ENCODE measurements around the gene MRPL33.
"Not testable (repeated sequence)": the region's sequence is repeated elsewhere in the genome, so short reads cannot be mapped to it uniquely, and the experiment has no call there.

MRPL33 gene

DNA sequence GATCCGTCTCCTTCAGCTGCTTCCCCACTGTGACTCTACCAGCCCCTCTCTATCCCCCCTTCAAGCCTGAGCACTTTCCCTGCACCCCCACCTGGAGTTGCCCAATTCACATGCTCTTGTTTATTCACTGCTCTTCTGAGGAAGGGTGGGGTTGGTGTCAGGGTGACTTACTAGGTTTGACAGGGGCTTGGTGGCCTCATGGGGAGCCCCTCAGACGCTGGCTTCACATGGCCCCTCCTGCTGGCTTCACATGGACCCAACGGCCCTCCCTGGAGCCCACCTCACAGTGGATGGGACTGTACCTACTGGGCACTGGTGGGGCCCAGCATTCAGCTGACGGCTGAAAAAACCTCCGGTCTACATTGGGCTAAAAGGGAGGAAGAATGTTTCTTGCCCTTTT is 16.7 kb upstream of the MRPL33 start:
- Mint-ChIP-seq H3K4me1 (no peaks in the 10 kb centered on the region), H3K36me3 (no peaks in the 10 kb centered on the region), H3K9me3 (no peaks in the 10 kb centered on the region), H3K27ac (peak overlapping the region; percentile 54), H3K4me3 (no peak overlapping the region)
- DNase-seq (ENCODE audit: low spot score in 2 of 2) (no peak), ATAC-seq (no peak)

DNA sequence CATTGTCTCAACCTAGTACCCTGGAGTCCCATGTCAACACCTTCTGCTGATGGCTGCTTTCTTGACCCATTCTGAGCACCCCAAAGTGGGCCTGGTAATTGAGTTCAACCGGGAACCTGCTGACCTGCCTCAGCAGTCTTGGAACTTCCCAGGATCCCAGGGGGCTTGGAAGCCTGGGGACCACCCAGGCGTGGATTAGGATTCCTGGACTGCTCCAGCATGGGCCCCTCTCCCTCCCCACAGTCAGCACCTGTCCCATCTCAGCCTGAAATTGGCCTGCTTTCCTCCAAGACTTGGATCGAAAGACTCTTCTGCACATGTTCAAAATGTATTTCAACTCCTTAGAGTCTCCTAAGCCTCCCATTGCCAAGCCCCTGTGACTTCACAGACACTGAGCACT is 15.4 kb upstream of the MRPL33 start:
- H3K9me3 Mint-ChIP-seq: no peaks in the 10 kb centered on the region
- no peak overlapping the region for H3K27ac Mint-ChIP-seq
- no peaks in the 10 kb centered on the region for H3K4me1 Mint-ChIP-seq
- ATAC-seq (no peak), DNase-seq (ENCODE audit: low spot score in 2 of 2) (no peak)
- no peak overlapping the region for H3K4me3 Mint-ChIP-seq
- no peaks in the 10 kb centered on the region for H3K36me3 Mint-ChIP-seq

DNA sequence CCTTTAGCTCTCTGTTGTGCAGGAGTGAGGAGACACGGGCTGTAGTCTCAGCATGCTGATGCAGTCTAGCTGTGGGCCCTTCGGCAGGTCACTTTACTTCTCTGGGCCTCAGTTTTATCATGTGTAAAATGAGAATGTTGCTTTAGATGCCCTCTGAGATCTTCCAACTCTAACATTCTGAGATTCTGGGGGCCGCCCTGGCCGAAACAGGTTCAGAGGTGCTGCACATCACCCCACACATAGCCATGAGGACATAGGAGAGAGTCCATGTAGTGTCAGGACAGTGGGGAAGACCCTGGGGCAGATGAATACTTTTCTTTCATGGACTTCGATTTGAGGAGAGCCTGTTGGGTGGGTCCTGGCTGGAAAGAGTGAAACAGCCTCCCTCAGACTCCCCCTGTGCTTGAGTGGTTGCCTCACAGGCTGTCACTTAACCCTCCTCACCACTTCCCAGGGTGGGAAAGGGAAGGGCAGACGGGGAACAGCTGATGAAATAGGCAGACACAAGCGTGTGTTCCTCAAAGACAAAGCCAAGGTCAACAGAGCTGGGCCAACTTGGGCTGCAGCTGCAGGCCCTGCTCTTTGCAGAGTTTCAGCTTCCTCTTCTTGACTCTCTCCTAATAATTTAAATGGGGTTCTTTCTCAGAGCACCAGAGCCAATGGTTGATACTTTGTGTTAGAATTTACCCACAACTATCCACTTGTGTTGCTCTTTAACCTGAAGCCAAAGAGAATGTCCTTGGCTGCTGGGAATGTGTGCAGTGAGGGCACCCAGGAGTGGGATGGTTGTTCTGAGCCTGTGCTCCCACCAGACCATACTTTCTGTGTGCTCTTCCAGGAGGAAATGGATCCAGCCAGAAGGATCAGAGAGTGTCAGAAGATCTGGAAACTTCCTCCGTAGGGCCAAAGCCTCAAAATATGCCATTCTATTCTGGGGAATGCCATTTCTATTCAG is 14.7 kb upstream of the MRPL33 start:
- ATAC-seq: no peak
- H3K9me3 Mint-ChIP-seq: no peaks in the 10 kb centered on the region
- DNase-seq (ENCODE audit: low spot score in 2 of 2): no peak
- H3K4me1 Mint-ChIP-seq: peaks cover 5% of the 10 kb centered on the region
- H3K27ac Mint-ChIP-seq: no peak overlapping the region
- no peaks in the 10 kb centered on the region for H3K36me3 Mint-ChIP-seq
- H3K4me3 Mint-ChIP-seq: no peak overlapping the region

DNA sequence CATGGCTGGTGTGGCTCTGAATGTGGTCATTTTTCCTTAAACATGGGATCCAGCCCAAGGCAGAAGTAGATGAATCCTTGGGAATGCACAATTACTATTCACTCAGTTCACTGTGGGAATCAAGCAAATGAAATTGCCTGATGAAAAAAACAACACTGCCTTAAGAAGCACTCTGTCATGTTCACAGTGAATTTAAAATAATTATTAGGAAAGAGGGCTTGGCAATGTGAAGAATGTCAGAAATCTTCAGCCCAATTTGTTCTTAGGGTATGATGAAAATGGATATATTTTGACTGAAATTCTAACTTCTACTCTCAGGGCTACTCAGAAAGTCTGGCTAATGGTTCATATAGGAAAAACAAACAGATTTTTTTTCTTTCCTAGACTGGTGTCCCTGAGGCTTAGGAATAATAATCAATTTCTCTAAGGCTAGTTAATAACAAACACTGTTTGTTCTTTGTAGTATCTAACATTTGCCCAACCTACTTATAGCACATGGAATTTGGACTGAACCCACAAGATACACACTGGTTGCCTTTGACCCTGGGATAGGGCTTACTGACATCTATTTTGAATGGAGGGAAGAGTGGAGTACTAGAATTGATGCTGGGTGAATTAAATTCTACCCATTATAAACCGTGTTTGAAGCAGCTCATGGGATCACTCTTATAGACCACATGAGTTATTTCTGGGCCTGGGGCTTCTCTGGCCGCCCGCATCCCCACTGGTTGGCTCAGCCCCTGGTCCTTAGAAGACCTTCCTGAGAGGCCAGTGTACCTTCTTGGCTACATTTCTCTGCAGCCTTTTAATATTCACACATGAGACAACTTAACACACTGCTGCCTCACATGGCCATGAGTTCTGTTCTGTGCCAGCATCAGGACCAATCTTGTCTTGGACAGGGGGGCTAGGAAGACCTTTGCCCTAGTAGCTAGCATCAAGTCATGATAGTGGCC is 8.3 kb upstream of the MRPL33 start:
- no peaks in the 10 kb centered on the region for H3K9me3 Mint-ChIP-seq
- H3K27ac Mint-ChIP-seq: no peak overlapping the region

DNA sequence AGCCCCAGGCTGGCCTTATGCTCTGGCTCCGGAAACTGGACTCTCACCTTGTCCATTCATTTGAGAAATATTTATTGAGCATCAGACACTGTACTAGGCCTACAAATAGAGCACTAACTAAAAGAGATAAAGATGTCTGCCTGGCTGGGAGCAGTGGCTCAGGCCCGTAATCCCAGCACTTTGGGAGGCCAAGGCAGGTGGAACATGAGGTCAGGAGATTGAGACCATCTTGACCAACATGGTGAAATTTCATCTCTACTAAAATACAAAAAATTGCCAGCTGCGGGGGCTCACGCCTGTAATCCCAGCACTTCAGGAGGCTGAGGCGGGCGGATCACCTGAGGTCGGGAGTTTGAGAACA is 7.6 kb upstream of the MRPL33 start:
- DNase-seq (ENCODE audit: low spot score in 2 of 2): no peak
- Mint-ChIP-seq H3K4me1 (peaks cover 17% of the 10 kb centered on the region), H3K36me3 (no peaks in the 10 kb centered on the region), H3K4me3 (no peak overlapping the region), H3K9me3 (no peaks in the 10 kb centered on the region), H3K27ac (no peak overlapping the region)
- ATAC-seq: no peak

More for the DNA sequence above, 8.3 kb upstream of the MRPL33 start:
- Mint-ChIP-seq H3K36me3 (no peaks in the 10 kb centered on the region), H3K4me3 (no peak overlapping the region), H3K4me1 (peaks cover 17% of the 10 kb centered on the region)
- DNase-seq (ENCODE audit: low spot score in 2 of 2): no peak
- ATAC-seq: no peak

DNA sequence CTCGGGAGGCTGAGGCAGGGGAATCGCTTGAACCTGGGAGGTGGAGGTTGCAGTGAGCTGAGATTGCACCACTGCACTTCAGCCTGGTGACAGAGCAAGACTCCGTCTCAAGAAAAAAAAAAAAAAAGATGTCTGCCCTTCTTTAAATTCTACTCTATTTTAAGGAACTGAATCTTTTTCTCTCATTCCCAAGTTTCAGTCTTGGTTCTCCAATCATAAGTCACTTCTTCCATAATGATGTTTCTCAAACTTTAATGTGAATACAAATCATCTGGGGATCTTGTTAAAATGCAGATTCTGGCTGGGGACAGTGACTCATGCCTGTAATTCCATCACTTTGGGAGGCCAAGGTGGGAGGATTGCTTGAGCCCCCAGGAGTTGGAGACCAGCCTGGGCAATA is 7.0 kb upstream of the MRPL33 start:
- not testable (repeated sequence) for H3K27ac Mint-ChIP-seq; H3K4me3 Mint-ChIP-seq; H3K36me3 Mint-ChIP-seq; H3K9me3 Mint-ChIP-seq; ATAC-seq; DNase-seq (ENCODE audit: low spot score in 2 of 2)
- peaks cover 17% of the 10 kb centered on the region for H3K4me1 Mint-ChIP-seq

DNA sequence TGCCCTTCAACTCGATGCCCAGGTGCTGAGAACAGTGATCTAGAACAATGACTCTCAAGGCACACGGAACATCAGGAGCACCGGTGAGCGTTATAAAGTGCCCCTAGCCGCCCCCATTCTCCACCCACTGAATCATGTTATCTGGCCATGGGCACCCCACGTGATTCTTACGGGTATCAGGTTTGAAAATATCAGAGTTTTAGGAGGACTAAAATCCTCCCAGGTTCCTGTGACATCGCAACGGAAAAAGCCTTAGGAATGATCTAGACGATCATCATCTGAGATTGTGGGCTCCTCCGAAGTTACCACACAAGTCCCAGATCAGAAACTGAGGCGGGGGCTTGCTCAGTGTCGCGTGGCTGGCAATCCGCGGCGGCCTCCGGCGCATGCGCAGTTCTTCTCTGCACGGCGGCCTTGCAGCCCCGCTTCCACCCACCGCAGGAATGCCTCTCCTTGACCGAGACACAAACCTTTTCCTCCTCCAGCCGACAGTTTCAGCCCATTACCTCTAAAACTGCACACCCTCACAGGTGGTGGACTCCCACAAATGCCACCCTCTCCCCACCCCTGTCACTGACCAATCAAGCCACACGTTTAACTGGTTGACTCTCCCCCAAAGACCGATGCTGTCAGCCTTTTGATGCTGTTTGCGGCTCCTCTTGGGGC is 5.8 kb upstream of the MRPL33 start:
- ATAC-seq: peak; percentile 37
- no peaks in the 10 kb centered on the region for H3K36me3 Mint-ChIP-seq
- H3K4me1 Mint-ChIP-seq: peaks cover 17% of the 10 kb centered on the region
- peak overlapping the region; percentile 32 for H3K27ac Mint-ChIP-seq
- DNase-seq (ENCODE audit: low spot score in 2 of 2): peak in 1 of 2 donors; percentile 68
- no peaks in the 10 kb centered on the region for H3K9me3 Mint-ChIP-seq
- H3K4me3 Mint-ChIP-seq: peak overlapping the region; percentile 40

DNA sequence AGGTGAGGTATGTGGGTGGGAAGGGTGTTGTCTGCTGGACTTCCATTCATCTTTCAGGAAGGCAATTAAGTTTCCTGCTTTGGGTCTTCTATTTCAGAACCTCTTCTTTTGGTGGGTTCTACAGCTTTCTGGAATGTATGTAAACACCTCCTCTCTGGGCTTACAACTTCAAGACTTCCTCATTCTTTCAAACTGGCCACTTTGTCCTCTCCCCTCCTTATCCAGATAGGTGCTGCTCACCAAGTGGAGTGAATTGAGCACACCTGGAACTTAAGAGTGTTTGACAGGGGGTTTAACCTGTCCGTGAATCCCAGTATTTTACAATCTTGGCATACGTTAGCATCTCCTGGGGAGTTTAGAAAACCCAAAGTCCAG is 5.2 kb upstream of the MRPL33 start:
- Mint-ChIP-seq H3K9me3 (no peaks in the 10 kb centered on the region), H3K36me3 (peaks cover 2% of the 10 kb centered on the region), H3K4me3 (peak overlapping the region; percentile 40), H3K27ac (peak overlapping the region; percentile 32), H3K4me1 (peaks cover 21% of the 10 kb centered on the region)
- ATAC-seq: no peak
- no peak for DNase-seq (ENCODE audit: low spot score in 2 of 2)

DNA sequence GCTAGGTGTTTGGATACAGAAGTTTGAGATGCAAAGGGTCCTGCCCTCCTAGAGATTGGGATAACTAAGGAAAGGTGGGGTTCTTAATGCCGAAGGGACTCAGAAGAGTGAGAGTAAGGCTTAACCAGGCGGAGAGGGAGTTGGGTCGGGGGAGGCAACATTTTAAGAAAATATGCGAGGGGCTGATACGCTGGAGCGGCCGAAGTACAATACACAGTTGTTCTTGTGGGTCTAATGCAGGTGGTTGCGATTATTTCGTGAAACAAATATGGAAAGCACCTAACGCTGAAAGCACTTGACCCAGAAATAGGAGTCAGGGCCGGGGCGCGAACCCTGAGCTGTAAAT is 344 bp upstream of the MRPL33 start:
- ATAC-seq (peak; percentile 20), DNase-seq (ENCODE audit: low spot score in 2 of 2) (no peak)
- H3K27ac Mint-ChIP-seq: peak overlapping the region; percentile 97
- H3K4me1 Mint-ChIP-seq: peaks cover 48% of the 10 kb centered on the region
- peaks cover 36% of the 10 kb centered on the region for H3K36me3 Mint-ChIP-seq
- peak overlapping the region; percentile 98 for H3K4me3 Mint-ChIP-seq
- H3K9me3 Mint-ChIP-seq: no peaks in the 10 kb centered on the region

DNA sequence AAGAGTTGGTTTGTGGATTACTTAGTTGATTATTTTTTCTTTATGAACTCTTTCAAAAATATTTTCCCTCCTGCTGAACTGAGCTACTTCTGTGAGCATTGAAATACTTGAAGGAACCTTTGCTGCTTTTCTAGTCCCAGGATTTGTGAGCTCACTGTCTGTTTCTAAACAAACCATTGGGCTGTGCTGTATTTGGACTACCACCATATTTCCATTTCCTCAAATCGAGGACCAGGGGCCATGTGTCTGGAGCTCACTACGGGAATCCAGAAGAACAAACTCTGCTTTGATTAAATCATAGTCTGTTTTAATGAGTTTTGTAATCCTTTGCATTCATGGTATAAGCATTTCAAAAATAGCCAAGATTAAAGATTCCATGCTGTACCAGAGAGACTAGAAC is 1.3 kb downstream of the MRPL33 start:
- peak overlapping the region; percentile 97 for H3K27ac Mint-ChIP-seq
- H3K9me3 Mint-ChIP-seq: no peaks in the 10 kb centered on the region
- H3K4me1 Mint-ChIP-seq: peaks cover 48% of the 10 kb centered on the region
- DNase-seq (ENCODE audit: low spot score in 2 of 2) (no peak), ATAC-seq (no peak)
- H3K4me3 Mint-ChIP-seq: peak overlapping the region; percentile 98
- peaks cover 52% of the 10 kb centered on the region for H3K36me3 Mint-ChIP-seq

DNA sequence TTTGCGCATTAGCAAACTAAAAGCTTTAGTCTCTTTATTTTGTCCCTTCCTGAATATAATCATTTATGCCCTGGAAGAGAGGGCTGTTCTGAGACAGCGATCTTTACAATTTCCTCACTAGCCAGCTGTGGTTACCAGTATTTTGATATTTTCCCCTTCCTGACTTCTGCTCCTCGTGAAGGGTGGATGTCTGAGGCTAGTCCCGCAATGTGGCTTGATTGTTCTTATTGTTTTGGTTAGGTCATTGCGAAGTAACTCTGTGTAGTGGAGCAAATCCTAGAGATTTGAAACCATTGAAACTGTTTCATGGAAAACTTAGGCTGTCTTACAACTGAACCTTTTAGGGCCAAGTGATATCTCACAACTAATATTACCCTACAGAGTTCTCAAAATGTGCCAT is 2.4 kb downstream of the MRPL33 start:
- no peak overlapping the region for H3K27ac Mint-ChIP-seq
- H3K36me3 Mint-ChIP-seq: peaks cover 63% of the 10 kb centered on the region
- peak overlapping the region; percentile 98 for H3K4me3 Mint-ChIP-seq
- H3K4me1 Mint-ChIP-seq: peaks cover 55% of the 10 kb centered on the region
- DNase-seq (ENCODE audit: low spot score in 2 of 2) (no peak), ATAC-seq (no peak)
- no peaks in the 10 kb centered on the region for H3K9me3 Mint-ChIP-seq

DNA sequence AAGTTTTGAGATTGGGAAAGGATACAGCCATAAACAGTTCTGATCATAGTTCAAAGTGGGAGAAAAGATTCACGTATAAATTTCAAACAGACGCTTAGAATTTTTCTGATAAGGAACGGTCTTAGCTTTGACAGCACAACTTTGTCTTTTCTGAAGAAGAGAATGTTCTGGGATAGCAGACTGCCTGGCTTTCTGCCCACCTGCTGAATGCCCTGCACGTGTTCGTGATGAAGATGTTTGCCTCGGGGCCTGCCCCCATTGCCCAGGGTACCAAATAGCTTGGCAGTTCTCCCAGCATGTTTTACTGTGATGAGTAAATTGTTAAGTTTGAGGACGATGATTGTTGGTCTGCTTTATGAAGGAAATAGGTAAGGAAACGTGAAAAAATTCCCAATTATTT is 4.6 kb downstream of the MRPL33 start:
- no peak overlapping the region for H3K4me3 Mint-ChIP-seq
- peak overlapping the region; percentile 81 for H3K27ac Mint-ChIP-seq

DNA sequence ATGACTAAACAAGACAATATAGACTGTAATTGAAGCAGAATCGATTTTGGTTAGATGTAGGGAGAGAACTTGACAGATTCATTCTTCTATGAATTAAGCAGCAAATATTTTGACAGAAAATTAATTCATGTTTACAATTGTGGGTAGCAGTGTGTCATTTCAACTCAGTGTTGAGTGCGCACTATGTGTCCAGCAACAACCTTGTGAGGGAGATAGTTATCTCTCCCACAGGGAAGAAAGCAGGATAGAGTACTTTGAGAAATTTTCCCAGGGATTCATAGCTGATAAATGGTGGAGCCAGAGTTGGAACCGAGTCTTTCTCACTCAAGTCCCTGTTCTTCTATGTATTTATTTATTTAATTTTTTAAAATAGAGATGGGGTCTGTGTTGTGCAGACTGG is 5.2 kb downstream of the MRPL33 start:
- Mint-ChIP-seq H3K27ac (peak overlapping the region; percentile 81), H3K4me3 (no peak overlapping the region), H3K4me1 (peaks cover 46% of the 10 kb centered on the region), H3K9me3 (no peaks in the 10 kb centered on the region), H3K36me3 (peaks cover 80% of the 10 kb centered on the region)
- no peak for DNase-seq (ENCODE audit: low spot score in 2 of 2)
- ATAC-seq: no peak

More for the DNA sequence above, 4.6 kb downstream of the MRPL33 start:
- Mint-ChIP-seq H3K36me3 (peaks cover 85% of the 10 kb centered on the region), H3K4me1 (peaks cover 52% of the 10 kb centered on the region), H3K9me3 (no peaks in the 10 kb centered on the region)
- ATAC-seq (no peak), DNase-seq (ENCODE audit: low spot score in 2 of 2) (no peak)

DNA sequence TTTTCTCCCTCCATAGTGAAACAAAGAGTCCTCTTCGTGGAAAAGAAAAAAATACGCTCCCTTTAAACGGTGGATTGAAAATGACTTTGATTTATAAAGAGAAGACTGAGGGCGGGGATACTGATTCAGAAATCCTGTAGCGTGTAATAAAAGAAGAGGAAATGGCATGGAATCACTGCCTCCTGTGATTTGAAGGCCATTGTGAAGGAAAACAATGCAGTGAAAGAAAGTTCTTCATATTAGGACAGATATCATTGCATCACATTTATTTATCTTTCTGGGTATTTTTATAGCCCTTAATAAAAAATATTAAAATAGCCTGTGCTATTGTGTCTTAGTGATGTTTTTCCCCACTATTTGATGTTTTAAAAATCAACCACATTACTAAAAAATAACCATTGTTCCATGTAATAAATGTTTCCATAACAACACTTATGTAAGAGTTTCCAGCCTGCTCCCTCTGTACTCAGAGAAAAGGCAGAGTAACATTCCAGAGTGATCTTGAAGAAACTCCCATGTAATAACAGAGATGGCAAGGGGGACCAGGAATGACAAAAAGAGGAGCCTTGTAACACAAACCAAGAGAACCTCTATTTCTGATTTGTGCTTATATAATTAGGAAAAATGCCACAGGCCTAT is 8.0 kb downstream of the MRPL33 start:
- Mint-ChIP-seq H3K4me3 (no peak overlapping the region), H3K4me1 (peaks cover 21% of the 10 kb centered on the region), H3K36me3 (peaks cover 66% of the 10 kb centered on the region), H3K27ac (peak overlapping the region; percentile 13), H3K9me3 (no peaks in the 10 kb centered on the region)
- ATAC-seq (no peak), DNase-seq (ENCODE audit: low spot score in 2 of 2) (no peak)

DNA sequence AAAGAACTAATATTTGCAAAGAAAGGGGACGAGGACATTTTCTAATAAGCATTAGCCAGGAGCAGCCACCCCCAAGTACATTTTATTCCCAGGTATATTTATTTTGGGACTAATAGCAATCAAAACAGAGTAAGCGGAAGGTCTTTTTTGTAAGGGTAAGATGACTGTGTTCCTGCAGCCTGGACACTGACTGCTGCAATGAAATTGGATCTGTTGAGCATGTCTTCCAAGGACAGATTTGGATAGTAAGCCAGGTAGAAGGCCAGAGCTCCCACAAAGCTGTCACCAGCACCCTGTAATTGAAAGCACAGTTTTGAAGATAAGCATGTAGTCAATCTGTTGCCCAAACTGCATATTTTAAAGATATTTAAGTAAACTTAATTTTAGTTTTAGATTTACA is 10.0 kb downstream of the MRPL33 start:
- ATAC-seq (no peak), DNase-seq (ENCODE audit: low spot score in 2 of 2) (no peak)
- H3K36me3 Mint-ChIP-seq: peaks cover 47% of the 10 kb centered on the region
- no peak overlapping the region for H3K4me3 Mint-ChIP-seq
- H3K4me1 Mint-ChIP-seq: peaks cover 8% of the 10 kb centered on the region
- no peaks in the 10 kb centered on the region for H3K9me3 Mint-ChIP-seq
- H3K27ac Mint-ChIP-seq: peak overlapping the region; percentile 13
